ENCODE results near the gene STAT5B. TPM values are rescaled to one million over a fixed set of nuclear protein-coding genes. Genes with fewer than 3 reads are reported as not detected.

STAT5B gene
- total and polyA plus RNA-seq, 11 donors = 13.0 to 51.9 (median 31.4) TPM

GRCh38 chr17:42197564-42198156 lies 78.5 kb downstream of the STAT5B start:
- TF ChIP-seq POLR2A (IDR thresholded peaks at IDR 0.05) (no peak), CTCF (IDR thresholded peaks at IDR 0.05) (no peak)
- DNase-seq (no peak), ATAC-seq (no peak)
- peaks cover 4 to 32% (median 22%) of the 10 kb centered on the region in 12 donors for H3K4me1 ChIP-seq
- no peaks in the 10 kb centered on the region for H3K27me3 ChIP-seq
- intact Hi-C loops (cut with DNase I) = loop anchor here in 1 of 10 donors (10.0 kb wide), 1 partner anchor 87 kb away; the partner anchor contains the start of gene STAT5A
- WGBS, 4 donors = 92 to 93% (median 93%) methylated on average over 8 of the region's 8 CpGs
- H3K4me3 ChIP-seq = no peak overlapping the region
- H3K27ac ChIP-seq = no peak overlapping the region
- no peaks in the 10 kb centered on the region for H3K9me3 ChIP-seq
- peaks cover 0 to 35% (median 20%) of the 10 kb centered on the region in 9 donors for H3K36me3 ChIP-seq

- Histone ChIP-seq H3K36me3 (peaks cover 0 to 8% (median 0%) of the 10 kb centered on the region in 9 donors), H3K27me3 (no peaks in the 10 kb centered on the region), H3K9me3 (no peaks in the 10 kb centered on the region), H3K27ac (peak within 1 kb of the TSS; percentile 45 to 94 (median 84)), H3K4me3 (peak within 1 kb of the TSS; percentile 36 to 84 (median 75)), H3K4me1 (peaks cover 4 to 31% (median 15%) of the 10 kb centered on the region in 12 donors)
- WGBS, 4 donors = 26 to 31% (median 30%) methylated on average over 24 of the region's 24 CpGs
- TF ChIP-seq POLR2A (IDR thresholded peaks at IDR 0.05) (peak in 1 of 2 donors; percentile 40), CTCF (IDR thresholded peaks at IDR 0.05) (no peak)
- intact Hi-C loops (cut with DNase I) = loop anchor here in 1 of 10 donors (10.0 kb wide), 1 partner anchor 91 kb away; the partner anchor contains the start of gene STAT5A
- ATAC-seq (peak; percentile 86 to 97 (median 96)), DNase-seq (peak; percentile 86 to 91 (median 88))
Measured at GRCh38 chr17:42193969-42194899, 82.0 kb downstream of the STAT5B start, which contains the start of gene GHDC. TSS of gene GHDC (minus strand) at chr17:42194494. CDS start at chr17:42193581, 913 bp downstream.

DNA sequence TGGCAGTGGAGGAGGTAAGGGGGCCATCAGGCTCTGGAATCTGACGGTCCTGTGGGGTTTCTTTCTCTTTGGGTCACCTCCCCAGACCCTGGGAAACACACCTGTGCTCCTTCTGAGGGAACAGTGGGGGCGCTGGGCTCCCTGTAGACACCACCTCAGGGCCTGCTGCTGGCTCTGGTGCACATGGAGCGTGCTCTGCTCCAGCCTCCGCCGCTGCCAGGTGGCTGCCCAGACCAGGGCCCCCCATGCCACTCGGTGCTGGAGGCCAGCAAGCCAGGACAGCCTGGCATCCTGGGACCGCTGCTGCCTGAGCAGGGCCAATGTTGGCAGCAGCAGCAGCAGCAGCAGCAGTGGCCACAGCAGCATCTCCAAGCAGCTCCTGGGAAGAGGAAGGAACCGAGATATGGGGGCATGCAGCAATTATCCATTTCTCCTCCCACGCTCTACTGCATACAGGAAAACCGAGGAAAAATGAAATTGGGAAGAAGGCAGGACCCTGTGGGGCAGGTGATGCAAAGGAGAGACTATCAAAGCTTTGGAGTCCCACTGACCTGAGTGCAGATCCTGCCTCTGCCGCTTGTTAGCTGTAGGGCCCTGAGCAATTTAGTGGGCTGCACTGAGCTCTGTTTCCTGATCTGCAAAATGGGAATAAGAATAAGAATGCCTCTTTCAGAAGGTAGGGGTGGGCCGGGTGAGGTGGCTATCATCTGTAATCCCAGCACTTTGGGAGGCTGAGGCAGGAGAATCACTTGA lies 82.8 kb downstream of the STAT5B start:
- Histone ChIP-seq H3K36me3 (peaks cover 0 to 3% (median 0%) of the 10 kb centered on the region in 9 donors), H3K4me3 (peak overlapping the region; percentile 36 to 84 (median 75)), H3K27ac (peak overlapping the region in 8 of 12 donors; percentile 74 to 94 (median 86)), H3K9me3 (no peaks in the 10 kb centered on the region), H3K4me1 (peaks cover 4 to 33% (median 15%) of the 10 kb centered on the region in 12 donors), H3K27me3 (no peaks in the 10 kb centered on the region)
- ATAC-seq (peak in 1 of 4 donors; percentile 5), DNase-seq (no peak)
- intact Hi-C loops (cut with DNase I) = loop anchor here in 1 of 10 donors (10.0 kb wide), 1 partner anchor 91 kb away; the partner anchor contains the start of gene STAT5A
- WGBS, 4 donors = 69 to 80% (median 77%) methylated on average over 12 of the region's 12 CpGs
- TF ChIP-seq POLR2A (IDR thresholded peaks at IDR 0.05) (no peak), CTCF (IDR thresholded peaks at IDR 0.05) (no peak)
